Uterus (tissue), 2 donors: ENCODE results near the gene GIGYF2.

Experiments
- CTCF ChIP-seq, 4 experiments: fragments of 200-600 bp in 2 of 4; fragments of 450-650 bp in 2 of 4; sonication (generic) in 2 of 4; IDR thresholded peaks; one replicate each; pipeline ENCODE4 v1.5.1; 2016 to 2019; ENCODE audit warnings: antibody characterized with exemption in 4 of 4, mild to moderate bottlenecking in 2 of 4, moderate library complexity in 1 of 4
- POLR2A ChIP-seq, 2 donors: fragments of 450-650 bp; IDR thresholded peaks; one replicate each; pipeline ENCODE4 v1.6.1; 2016; ENCODE audit warnings: antibody characterized with exemption in 2 of 2, mild to moderate bottlenecking in 1 of 2, moderate library complexity in 1 of 2

GRCh38 chr2:232749331-232749730, 52.2 kb downstream of the GIGYF2 start:
- TF ChIP-seq POLR2A (IDR thresholded peaks at IDR 0.05) (no peak), CTCF (IDR thresholded peaks at IDR 0.05) (no peak)
